Activated CD8-positive, alpha-beta memory T cell treated with anti-CD3 and anti-CD28 coated beads for 1 hour (primary cell): Measurements from ENCODE around the gene LRTM2.

Source experiments
- DNase-seq, 2 donors: peaks; one replicate each; pipeline ENCODE4 v3.0.0-alpha.2; 2020; ENCODE audit warnings: low read depth in 1 of 2; ENCODE audit errors: extremely low read depth in 1 of 2

LRTM2 gene

DNA sequence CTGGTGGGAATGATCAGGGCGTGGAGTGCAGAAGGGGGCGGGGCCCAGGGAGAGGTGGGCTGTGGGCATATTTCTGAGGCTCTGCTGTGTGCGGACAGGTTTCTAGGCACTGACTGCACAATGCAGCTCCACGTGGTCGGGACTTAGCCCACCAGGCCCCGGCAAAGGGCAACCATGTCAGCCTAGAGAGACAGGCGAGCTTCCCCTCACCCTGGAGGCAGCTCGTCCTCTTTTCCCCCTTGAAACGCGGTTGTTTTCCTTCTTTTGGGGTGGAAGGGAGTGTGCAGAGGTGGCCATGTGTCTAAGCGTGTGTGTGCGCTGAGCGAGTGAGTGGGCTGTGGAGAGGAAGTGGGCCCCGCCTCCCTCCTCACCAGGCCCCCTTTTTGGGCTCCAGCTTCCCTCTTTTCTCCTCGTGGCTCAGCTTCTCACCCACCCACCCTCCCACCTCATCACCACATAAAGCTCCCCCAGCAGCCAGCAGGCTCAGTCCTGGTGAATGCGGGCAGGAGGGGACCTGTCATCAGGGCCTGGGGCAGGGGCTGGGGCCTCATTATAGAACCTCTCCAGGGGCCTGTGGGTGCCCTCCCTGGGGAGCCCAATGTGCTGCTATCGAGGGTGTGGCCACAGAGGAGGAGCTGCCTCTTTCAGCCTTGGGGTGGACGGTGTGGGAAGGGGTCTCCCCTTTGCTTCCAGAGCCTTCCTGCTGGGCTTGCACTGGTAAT, 22.0 kb downstream of the LRTM2 start:
- no peak for DNase-seq

DNA sequence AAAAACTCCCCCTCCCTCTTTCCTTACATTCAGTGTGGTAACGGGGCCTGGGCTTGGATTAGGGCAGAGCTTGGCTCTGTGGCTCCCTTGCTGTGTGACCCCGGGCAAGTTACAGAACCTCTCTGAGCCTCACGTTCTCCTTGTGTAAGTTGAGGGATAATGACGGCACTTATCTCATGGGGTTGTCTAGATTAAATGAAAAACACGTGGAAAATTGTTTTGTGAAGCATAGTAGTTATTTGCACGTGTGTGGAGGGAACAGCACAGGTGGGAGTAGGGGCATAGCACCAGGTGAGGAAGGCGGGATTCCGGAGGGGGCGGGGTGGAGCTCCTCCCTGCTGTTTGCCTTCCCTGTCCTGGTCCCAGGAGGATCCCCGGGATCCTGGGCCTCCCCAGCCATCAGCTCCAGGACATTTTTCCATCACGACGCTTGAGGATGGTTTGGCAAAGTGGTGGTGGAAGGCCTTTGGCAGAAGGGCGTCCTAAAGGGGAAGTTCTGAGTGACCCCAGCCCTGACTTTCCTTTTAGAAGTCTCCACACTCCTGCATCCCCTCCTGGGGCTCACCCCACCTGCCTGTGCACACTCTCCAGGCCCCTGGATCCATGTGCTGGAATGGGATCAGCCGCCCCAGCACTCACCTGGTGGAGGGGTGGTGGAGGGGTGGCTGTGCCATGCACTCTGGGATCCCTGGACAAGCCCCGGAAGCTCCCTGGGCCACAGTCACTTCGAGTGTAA, 22.7 kb downstream of the LRTM2 start:
- DNase-seq: no peak

DNA sequence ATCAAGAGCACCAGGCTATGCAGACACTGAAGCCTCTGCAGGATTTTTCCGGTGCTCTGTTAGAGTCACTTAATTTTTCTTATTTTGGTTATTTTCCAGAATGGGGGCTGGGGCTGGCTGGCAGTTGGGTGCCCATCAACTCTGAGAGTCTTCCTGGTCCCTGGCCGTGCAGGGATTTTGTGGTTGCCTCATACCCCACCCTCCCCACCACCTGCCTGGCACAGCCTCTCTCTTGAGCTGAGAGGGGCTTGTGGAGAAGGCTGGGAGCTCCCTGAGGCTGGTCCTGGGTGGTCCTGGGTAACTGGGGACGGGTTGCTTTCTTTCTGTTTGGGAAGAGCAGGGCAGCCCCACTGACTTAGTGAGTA, 23.3 kb downstream of the LRTM2 start:
- DNase-seq: no peak

DNA sequence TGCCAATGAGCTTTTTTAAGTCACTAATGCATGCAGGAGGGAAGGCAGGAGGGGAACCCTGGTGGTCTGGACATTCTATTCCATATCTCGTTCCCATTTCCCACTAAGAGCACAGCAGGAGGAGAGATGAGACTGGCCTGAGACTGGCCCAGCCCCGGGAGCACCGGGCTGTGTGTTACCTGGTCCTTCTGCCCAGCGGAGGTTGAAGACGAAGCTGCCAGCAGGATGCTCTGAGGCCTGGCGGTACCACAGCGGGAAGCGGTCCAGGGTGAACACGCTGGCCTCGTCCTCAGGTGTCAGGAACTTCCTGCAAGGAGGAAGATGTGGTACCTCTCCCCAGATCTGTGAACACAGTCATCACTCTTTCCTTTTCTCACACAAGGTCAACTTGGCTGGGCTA, 23.9 kb downstream of the LRTM2 start:
- DNase-seq: no peak

DNA sequence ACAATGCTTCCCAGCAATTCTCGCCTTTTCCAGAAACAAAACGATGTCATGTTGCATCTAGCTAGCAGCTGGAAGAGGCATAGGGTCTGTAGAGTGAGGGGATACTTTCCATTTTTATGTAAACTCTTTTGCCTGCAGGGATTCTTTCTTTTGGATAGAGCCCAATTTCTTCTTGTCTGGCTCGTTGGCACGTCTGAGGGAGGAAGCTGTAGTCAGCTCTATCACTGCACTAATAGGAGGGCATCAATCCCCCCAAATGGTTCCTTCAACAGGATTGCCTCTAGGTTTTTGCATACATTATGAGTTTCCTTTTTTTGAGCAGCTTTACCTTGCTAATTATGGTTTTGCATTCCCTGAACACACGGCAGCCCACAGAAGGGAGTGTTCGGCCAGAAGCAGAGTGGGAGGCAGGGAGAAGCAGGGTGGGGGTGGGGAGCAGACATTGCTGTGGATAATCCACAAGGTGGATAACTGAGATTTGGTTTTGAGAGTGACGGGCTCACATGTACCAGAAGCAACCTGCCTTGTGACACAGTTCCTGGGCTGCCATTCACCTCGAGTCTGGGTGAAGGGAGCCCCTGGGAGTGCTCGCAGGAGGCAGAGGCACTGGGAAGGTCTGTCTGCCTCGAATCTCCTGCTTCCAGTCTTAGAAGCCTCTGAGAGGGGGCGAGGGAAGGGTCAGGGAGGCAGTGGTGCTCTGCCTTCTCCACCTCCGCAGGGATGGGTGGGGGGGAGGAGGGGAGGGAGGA, 24.5 kb downstream of the LRTM2 start:
- no peak for DNase-seq

DNA sequence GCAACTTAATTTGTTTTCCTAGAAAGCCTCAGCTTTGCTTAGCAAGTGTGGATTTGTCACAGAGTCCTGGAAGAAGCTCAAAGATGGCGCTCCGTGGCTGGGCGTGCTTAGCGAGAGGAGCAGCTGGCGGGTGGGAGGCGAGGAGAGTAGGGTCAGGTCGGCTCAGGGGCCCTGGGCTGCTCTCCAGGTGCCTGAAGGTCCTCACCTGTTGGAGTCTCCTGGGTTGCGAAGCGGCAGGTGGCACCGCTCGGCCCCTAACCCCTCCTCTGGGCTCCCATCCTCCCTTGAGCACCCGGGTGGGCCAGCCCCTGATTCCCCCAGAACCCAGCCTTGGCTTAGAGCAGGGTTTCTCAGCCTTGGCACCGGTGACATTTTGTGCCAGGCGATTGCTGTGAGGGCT, 25.1 kb downstream of the LRTM2 start:
- DNase-seq: no peak

DNA sequence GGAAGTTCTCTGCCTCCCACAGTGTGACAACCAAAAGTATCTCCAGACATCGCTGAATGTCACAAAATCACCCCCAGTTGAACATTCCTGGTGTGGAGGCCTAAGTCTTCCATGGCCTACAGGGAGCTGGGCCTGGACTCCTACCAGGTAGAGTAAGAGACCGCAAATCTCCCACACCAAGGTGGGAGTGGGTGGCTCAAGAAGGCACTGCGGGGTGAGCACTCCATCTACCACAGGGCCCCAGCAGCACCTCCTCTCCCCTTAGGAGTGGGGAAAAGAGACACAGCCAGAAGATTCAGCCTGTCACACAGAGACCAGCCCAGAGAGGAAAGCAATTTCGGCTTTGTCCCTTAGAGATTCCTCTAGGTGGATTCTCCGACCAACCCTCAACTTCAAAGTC, 25.5 kb downstream of the LRTM2 start:
- DNase-seq: no peak

DNA sequence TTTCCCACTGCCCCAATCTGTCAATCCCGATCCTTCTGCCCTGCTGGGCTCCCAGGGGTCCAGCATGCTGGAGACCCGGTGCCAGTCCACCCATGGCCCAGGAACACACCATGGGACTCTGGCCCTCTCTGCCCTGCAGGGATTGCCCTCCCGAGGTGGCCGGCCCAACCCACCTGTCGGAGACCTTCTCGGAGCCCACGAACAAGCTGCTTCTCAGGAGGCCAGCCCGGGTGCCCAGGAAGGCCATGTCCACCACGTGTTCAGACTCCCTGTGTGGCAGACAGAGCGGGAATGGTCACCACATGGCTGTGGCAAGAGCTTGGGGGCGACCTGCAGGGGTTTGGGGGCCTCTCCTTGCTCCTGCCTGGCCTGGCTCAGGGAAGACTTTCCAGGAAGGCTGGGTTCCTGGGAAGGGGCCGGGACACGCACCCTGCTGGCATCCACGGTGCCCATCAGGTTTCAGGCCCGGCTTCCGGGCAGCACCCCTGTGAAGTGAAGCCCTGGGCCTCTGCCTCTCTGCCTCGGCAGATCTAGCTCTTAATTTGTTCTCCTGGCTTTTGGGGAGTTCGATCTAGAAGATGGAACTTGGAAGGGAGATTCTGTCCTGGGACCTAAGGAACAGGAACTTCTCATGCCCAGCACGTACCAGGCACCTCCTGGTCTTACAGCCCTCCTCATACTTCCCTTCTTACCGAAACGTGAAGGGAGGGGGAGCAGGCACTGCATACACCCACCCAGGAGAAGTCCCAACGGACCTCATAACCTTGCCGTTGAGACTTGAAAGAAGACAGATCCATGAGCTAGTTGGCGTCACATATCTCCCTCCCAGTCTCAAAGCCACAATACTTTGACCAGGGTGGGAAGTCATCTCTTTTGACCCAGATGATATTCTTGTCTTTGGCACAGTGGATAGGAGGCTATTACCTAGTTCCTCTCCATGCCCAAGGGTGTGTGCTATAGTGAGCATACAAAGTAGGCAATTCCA, 26.3 kb downstream of the LRTM2 start:
- DNase-seq: no peak

DNA sequence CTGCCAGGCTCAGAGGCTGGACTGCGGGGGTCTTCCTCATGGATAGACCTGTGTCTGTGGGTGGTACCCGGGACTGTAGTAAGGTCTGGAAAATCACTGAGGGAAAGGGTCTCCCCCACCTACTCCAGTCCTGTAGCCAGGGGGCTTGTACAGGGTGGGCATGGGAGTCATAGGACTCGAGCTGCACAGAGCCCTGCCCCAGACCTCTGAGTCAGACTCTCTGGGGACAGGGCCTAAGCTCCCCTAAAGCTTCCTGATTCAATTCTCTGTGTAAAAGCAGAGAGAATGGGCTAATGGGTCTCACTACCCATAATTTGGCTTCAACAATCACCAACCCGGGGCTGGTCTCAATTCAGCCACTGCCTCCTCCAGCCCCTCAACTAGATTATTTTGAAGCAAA, 27.0 kb downstream of the LRTM2 start:
- DNase-seq: no peak

DNA sequence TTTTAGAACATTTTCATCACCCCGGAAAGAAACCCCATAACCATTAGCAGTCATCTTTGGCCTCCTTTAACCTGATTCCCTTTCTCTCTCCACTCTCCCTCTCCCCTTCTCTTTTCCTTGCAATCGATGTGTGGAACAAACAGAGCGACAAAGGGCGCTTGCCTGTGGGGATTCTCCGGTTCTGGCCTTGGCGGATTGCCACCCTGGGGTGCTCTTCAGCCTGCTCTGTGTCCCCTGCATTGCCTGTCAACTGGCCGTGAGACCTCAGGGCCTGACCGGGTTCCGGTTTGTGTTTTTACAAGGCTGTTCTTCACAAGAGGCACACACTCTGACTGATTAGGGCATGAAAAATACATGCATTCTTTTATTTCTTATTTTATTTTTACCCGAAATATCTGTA, 27.8 kb downstream of the LRTM2 start:
- no peak for DNase-seq

DNA sequence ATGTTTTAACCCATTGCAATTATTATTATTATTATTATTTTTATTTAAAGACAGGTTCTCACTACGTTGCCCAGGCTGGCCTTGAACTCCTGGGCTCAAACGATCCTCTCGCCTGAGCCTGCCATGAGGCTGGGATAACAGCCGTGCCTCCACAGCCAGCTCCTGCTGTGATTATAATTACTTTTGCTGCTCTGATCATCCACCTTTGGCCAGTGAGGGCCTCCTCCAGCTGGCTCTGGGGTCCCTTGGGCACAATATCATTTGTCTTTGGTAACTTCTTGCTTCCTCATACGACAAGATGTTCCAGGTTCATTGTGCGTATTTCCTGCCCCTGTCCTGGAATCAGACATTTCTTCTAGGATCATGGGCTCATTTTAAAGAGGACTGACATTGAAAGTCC, 28.4 kb downstream of the LRTM2 start:
- DNase-seq: no peak

DNA sequence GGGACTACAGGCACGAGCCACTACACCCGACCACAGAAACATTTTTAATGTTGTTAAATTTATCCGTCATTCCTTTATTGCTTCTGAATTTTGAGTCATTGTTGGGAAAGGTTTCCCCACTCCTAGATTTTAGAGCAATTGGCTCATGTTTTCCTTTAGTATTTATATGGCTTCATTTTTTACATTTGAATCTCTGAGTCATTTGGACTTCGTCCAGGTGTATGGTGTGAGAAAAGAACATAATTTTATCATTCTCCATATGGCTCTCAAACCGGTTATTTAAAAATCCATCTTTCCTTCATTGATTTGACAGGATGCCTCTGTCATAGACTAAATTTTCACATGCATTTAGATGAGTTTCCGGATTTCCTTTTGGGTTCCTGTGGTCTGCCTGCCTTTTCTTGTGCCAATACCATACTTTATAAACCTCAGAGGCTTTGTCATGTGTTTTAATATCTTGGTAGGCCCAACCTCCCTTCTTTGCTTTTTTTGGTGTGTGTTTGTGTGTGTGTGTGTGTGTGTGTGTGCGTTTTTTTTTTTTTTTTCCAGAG, 30.9 kb downstream of the LRTM2 start:
- no peak for DNase-seq

DNA sequence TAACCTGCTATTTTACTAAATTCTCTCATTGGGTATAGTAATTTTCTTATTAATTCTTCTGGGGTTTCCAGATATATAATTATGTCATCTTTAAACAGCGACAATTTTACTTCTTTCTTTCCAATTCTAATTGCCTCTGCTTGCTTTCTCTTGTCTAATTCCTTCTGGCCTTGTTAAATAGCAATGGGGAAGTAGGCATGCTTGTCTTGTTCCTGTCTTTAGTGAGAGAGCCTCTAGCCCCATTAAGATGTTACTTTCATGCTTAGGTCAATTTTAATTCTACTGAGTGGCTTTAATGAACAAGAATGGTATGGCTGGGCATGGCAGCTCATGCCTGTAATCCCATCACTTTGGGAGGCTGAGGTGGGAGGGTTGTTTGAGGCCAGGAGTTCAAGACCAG, 31.7 kb downstream of the LRTM2 start:
- no peak for DNase-seq

DNA sequence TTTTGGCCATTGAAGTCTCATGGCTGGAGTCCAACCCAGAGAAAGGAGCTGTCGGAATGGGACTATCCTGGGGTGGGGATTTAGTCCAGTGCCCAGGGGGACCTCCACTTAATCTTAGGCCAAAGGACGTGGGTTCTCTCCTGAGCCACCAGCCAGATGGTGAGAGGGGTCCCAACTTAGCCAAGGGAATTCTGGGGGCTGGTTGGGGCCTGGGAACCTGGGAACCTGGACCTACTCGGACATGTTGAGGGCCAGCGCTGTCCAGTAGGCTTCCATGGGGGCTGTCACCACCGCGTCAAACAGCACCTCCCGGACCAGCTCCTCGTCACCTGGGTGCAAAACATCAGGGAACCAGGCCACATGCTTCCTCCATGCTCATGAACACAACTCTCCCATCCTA, 33.4 kb downstream of the LRTM2 start:
- DNase-seq: no peak

DNA sequence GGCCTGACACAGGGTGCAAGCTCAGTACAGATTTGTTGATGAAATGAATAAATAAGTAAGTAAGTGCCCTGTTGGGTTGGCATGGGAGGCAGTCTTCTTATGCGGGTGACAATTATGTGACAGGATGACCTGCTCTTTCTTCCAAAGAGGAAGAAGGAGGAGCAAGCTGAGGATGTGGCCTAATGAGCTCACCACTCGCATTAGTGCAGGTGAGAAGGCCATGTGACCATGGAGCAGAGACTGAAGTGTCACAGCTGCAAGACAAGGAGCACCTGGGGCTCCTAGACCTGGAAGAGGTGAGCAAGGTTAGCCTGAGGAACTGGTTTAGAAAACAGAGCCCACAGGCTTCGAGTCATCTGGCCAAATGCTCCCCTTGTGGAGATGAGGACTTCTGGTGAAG, 34.9 kb downstream of the LRTM2 start:
- DNase-seq: no peak

DNA sequence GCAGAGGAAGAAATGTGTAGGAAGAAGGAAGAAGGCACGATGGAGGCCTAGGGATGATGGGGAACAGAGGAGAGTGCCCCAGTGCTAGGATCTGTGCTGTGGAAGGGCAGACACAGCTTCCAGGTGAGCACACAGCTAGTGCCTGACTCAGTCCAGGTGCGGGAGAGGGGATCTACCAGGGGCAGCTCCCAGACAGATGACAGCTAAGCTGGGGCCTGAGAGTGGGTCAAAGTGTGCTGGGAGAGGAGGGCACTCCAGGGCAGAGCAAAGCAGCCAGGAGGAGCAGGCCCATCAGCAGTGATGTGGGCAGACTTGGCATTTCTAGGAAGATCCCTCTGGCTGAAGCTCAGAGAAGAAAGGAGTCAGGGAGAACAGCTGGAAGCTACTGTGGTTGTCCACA, 36.7 kb downstream of the LRTM2 start:
- DNase-seq: no peak

DNA sequence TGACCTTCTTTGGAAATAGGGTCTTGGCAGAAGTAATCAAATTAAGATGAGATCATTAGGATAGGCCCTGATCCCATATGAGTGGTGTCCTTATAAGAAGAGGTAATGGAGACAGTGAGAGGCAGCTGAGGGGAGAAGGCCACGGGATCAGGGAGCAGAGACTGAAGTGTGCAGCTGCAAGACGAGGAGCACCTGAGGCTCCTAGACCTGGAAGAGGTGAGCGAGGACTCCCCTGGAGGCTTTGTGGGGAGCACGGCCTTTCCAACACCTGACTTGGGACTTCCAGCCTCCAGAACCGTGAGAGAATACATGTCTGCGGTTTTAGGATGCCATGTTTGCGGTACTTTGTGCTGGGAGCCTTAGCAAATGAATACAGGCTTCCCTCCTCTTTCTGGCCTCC, 37.5 kb downstream of the LRTM2 start:
- no peak for DNase-seq

DNA sequence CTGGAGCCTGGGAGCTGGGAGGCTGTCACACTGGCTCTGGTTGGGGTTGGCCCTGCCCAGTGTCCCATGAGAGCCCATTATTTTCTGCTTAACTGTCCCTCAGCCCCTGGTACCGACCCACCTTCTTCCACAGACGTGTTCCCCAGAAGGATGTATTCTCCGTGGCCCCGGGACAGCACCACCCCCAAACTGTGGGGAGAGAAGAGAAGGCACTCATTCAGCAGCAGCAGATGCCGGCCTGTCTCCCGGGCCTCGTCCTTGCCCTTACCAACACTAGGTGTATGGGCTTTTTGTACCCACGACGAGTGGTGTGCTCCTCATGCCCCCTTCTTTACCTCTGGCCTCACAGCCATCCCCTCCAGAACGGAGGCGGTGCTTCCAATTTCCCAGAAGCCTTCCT, 38.1 kb downstream of the LRTM2 start:
- no peak for DNase-seq

DNA sequence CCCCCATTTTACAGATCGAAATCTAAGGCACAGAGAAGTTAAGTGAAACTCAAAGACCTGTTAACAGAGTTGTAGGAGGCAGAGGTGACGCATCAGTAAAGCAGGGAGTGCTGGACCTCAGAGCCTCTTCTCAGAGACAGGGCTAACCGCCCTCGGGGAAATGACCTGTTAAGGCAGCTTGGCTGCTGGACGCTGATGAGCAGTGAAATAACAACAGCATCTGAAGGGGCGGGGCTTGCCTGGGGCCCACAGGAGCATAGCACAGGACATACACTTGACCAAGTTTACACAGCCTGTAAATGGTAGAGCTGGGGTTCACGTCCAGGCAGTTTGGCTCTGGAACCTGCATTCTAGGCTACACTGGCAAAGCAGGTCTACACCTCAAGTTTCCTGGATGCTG, 39.3 kb downstream of the LRTM2 start:
- no peak for DNase-seq

DNA sequence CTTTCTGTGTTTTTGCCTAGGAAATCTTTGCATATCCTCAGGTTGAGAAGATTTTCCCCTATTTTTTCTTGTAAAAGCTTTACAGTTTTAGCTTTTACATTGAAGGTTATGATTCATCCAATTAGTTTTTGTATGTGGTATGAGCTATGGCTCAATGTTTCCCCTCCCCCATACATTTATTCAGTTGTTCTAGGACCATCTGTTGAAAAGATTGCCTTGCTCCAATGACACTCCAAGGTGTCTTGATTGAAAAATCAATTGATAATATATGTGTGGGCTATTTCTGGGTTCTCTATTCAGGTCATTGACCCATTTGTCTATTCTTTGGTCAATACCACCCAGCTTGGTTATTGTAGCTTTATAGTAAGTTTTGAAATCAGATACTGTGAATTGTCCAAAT, 42.6 kb downstream of the LRTM2 start:
- DNase-seq: no peak

DNA sequence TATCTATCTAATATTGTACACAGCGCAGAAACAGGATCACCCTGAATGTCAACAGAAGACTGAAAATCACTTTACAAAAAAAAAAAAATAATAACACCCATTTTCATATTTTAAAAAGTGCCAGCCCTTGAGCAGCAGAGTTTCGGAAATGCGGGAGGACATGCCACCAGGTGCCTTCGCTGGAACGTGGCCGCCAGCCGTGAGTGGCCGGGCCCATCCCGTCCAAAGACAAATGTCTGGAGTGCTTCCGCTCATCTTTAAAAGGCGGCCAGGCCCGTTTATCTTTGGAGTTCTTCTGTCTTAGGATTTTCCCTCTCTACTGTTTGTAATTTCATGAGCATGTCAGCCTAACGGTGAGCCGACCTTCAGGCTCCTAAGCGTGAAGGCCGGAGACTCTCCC, 43.5 kb downstream of the LRTM2 start:
- DNase-seq: no peak
